A549 (cell line): ENCODE measurements around the gene PARP9. TPM values are rescaled to one million over a fixed set of nuclear protein-coding genes. Genes with fewer than 3 reads are reported as not detected.
"Not testable (repeated sequence)": the region's sequence is repeated elsewhere in the genome, so short reads cannot be mapped to it uniquely, and the experiment has no call there.

ENCODE experiments used
- ATAC-seq, 2 experiments: fragments of 200-7000 bp in 1 of 2; fragments of >200 bp in 1 of 2; cut with Nextera tagmentation in 1 of 2; cut with Tn5 transposase in 1 of 2; 3 replicates each; pipeline versions ENCODE4 v1.8.0 to v1.9.1; 2018 to 2020; ENCODE audit warnings: mild to moderate bottlenecking in 1 of 2, moderate library complexity in 1 of 2
- CTCF ChIA-PET: fragments of 300-600 bp; sonication (Branson Sonifier 250); formaldehyde crosslinking; extraction: SDS; loops from one replicate; lab custom pipeline; 2021; ENCODE audit warnings: antibody characterized with exemption, inconsistent platforms; lab: Yijun Ruan, JAX
- POLR2A ChIA-PET: fragments of 350-600 bp; formaldehyde crosslinking; extraction: SDS; loops from one replicate; lab custom pipeline; 2021; ENCODE audit warnings: antibody characterized with exemption, inconsistent platforms; lab: Yijun Ruan, JAX
- DNase-seq, 2 experiments: peaks; one replicate each; pipeline versions ENCODE4 v3.0.0 to v3.0.0-alpha.2; 2011 to 2016; ENCODE audit warnings: low read depth in 1 of 2, low spot score in 1 of 2
- FAIRE-seq: peaks from 2 replicates; lab custom pipeline; 2011; peaks lifted over from hg19 to GRCh38; lab: Jason Lieb, UNC
- H3K27ac ChIP-seq, 2 experiments: fragments of >200 bp; sonication (Bioruptor Twin); formaldehyde crosslinking; 3 replicates each; pipeline ENCODE4 v1.5.1; 2016 to 2017
- H3K4me1 ChIP-seq: fragments of >200 bp; sonication (Bioruptor Twin); formaldehyde crosslinking; 3 replicates; pipeline ENCODE4 v1.6.1; 2016
- H3K4me2 ChIP-seq: fragments of >200 bp; sonication (Bioruptor Twin); formaldehyde crosslinking; 3 replicates; pipeline ENCODE4 v1.6.1; 2016
- H3K4me3 ChIP-seq: fragments of >200 bp; sonication (Bioruptor Twin); formaldehyde crosslinking; 3 replicates; pipeline ENCODE4 v1.5.1; 2016
- H3K9me3 ChIP-seq: fragments of >200 bp; sonication (Bioruptor Twin); formaldehyde crosslinking; 3 replicates; pipeline ENCODE4 v1.6.1; 2016
- CBX8 ChIP-seq: fragments of 200-600 bp; sonication (generic); IDR thresholded peaks from 2 replicates; pipeline ENCODE4 v1.6.1; 2016
- CHD4 ChIP-seq: fragments of 200-600 bp; sonication (generic); IDR thresholded peaks from 2 replicates; pipeline ENCODE4 v1.6.1; 2016; ENCODE audit warnings: antibody characterized with exemption, mild to moderate bottlenecking, borderline replicate concordance
- EHF ChIP-seq: fragments of 250-450 bp; sonication (Bioruptor Pico); IDR thresholded peaks from 2 replicates; pipeline ENCODE4 v1.5.0; 2020; ENCODE audit warnings: mild to moderate bottlenecking
- ESRRA ChIP-seq: fragments of 150-350 bp; IDR thresholded peaks from 2 replicates; pipeline ENCODE4 v1.6.1; 2014; ENCODE audit warnings: mild to moderate bottlenecking, low read length, borderline replicate concordance
- FOSL2 ChIP-seq, 2 experiments: fragments of 450-650 bp in 1 of 2; fragments of >200 bp in 1 of 2; sonication (Bioruptor Twin) in 1 of 2; formaldehyde crosslinking; IDR thresholded peaks; 2 replicates each; pipeline versions ENCODE4 v1.5.0 to v1.6.1; 2016 to 2020; ENCODE audit warnings: mild to moderate bottlenecking in 1 of 2, moderate library complexity in 1 of 2
- HDAC2 ChIP-seq: fragments of 200-600 bp; sonication (generic); IDR thresholded peaks from 2 replicates; pipeline ENCODE4 v1.6.1; 2016
- HOXA7 ChIP-seq: fragments of 250-450 bp; sonication (Bioruptor Pico); IDR thresholded peaks from 2 replicates; pipeline ENCODE4 v1.5.0; 2020; ENCODE audit warnings: mild to moderate bottlenecking, moderate library complexity
- HOXB5 ChIP-seq: fragments of 250-450 bp; sonication (Bioruptor Pico); IDR thresholded peaks from 2 replicates; pipeline ENCODE4 v1.5.0; 2020; ENCODE audit warnings: mild to moderate bottlenecking, moderate library complexity
- JUN ChIP-seq, 2 experiments: fragments of >200 bp; sonication (Bioruptor Twin); formaldehyde crosslinking; IDR thresholded peaks; 2 replicates in 1 of 2; 3 replicates in 1 of 2; pipeline ENCODE4 v1.6.1; 2016 to 2017
- KDM1A ChIP-seq: fragments of 200-600 bp; sonication (generic); IDR thresholded peaks from 2 replicates; pipeline ENCODE4 v1.6.1; 2016; ENCODE audit warnings: low read depth, mild to moderate bottlenecking
- MAZ ChIP-seq: fragments of 150-350 bp; IDR thresholded peaks from 2 replicates; pipeline ENCODE4 v1.6.1; 2014; ENCODE audit warnings: antibody characterized with exemption, low read depth, low read length, borderline replicate concordance
- NFE2L2 ChIP-seq: fragments of 150-350 bp; conservative IDR thresholded peaks from 2 replicates; pipeline ENCODE4 v1.6.1; 2014; ENCODE audit warnings: low read length
- POLR2A ChIP-seq: IDR thresholded peaks from 2 replicates; pipeline ENCODE4 v1.6.1; 2012; ENCODE audit warnings: mild to moderate bottlenecking, low read length
- RAD21 ChIP-seq, 2 experiments: fragments of >200 bp in 1 of 2; sonication (Bioruptor Twin) in 1 of 2; formaldehyde crosslinking in 1 of 2; IDR thresholded peaks in 1 of 2; conservative IDR thresholded peaks in 1 of 2; 2 replicates in 1 of 2; 3 replicates in 1 of 2; pipeline ENCODE4 v1.6.1; 2012 to 2018; ENCODE audit warnings: inconsistent platforms in 1 of 2
- RFX5 ChIP-seq: fragments of 450-650 bp; IDR thresholded peaks from 2 replicates; pipeline ENCODE4 v1.7.1; 2014; ENCODE audit warnings: antibody characterized with exemption, mild to moderate bottlenecking, moderate library complexity
- SMC3 ChIP-seq: fragments of >200 bp; sonication (Bioruptor Twin); formaldehyde crosslinking; IDR thresholded peaks from 3 replicates; pipeline ENCODE4 v1.6.1; 2018; ENCODE audit warnings: inconsistent platforms
- TP53 ChIP-seq: fragments of 250-450 bp; sonication (Bioruptor Pico); IDR thresholded peaks from 2 replicates; pipeline ENCODE4 v1.5.0; 2021; ENCODE audit warnings: mild to moderate bottlenecking, moderate library complexity
- ZFP36 ChIP-seq: fragments of 450-650 bp; IDR thresholded peaks from 2 replicates; pipeline ENCODE4 v1.6.1; 2014; ENCODE audit warnings: borderline replicate concordance; ENCODE audit not compliant: partially characterized antibody
- ZNF302 ChIP-seq: fragments of 250-450 bp; sonication (Bioruptor Pico); IDR thresholded peaks from 2 replicates; pipeline ENCODE4 v1.9.0; 2021; ENCODE audit warnings: inconsistent platforms, mild to moderate bottlenecking, moderate library complexity
- WGBS: methylation state at CpG from one replicate; pipeline ENCODE4 v1.1.6; 2017; ENCODE audit errors: missing lambda C conversion rate; 5-methylcytosine and 5-hydroxymethylcytosine counted together
- polyA plus RNA-seq, 4 experiments: library from polyadenylated mRNA; depleted of rRNA in 3 of 4; stranded (reverse); fragments of >200 nt; fragmentation: RNase III in 1 of 4; extraction: RNeasy Plus Mini Kit Qiagen cat#74134 plus additional on column Dnase treatment in 1 of 4; gene quantifications; 2 replicates in 3 of 4; 3 replicates in 1 of 4; pipeline ENCODE4 v1.2.3, GENCODE V29; 2011 to 2017
- TF ChIP-seq, protein P1 (sequence below): fragments of 250-450 bp; sonication (Bioruptor Pico); IDR thresholded peaks from 2 replicates; pipeline ENCODE4 v1.5.0; 2020; ENCODE audit warnings: low read depth, mild to moderate bottlenecking, moderate library complexity
- TF ChIP-seq, protein P2 (sequence below): IDR thresholded peaks from 2 replicates; pipeline ENCODE4 v1.6.1; 2012
- TF ChIP-seq, protein P3 (sequence below): fragments of 150-350 bp; IDR thresholded peaks from 2 replicates; pipeline ENCODE4 v1.6.1; 2014; ENCODE audit warnings: low read depth, mild to moderate bottlenecking, low read length

The PARP9 gene
- polyA plus RNA-seq, 2 of the 4 experiments (the other 2 are of a cell fraction) = 4.5 to 12.6 TPM

DNA sequence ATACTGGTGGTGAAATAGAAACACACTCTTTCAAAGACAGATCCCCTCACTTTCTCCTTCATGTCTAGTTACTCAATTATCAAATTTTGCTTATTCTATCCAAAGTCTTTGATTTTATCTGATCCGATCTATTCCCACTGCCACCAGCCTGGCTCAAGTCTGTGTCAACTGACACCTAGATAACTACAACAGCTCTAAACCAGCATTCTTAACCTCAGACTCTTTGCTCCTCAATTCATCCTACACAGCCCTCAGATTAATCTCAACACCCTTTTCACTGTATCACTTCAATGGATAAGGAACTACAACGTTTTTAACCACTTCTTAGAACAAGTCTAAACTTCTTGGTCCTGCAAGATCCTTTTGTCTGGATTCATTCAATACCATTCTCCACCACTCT, 58.4 kb downstream of the PARP9 start (continued):
- TF ChIP-seq RAD21 (conservative IDR thresholded peaks at IDR 0.05 in 1 of 2, IDR thresholded peaks at IDR 0.05 in 1 of 2) = no peak
- TF ChIP-seq ESRRA = no peak
- TF ChIP-seq NFE2L2 = no peak
- TF ChIP-seq, protein P1, sequence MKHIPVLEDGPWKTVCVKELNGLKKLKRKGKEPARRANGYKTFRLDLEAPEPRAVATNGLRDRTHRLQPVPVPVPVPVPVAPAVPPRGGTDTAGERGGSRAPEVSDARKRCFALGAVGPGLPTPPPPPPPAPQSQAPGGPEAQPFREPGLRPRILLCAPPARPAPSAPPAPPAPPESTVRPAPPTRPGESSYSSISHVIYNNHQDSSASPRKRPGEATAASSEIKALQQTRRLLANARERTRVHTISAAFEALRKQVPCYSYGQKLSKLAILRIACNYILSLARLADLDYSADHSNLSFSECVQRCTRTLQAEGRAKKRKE = no peak
- no peak for TF ChIP-seq RFX5
- no peak for TF ChIP-seq KDM1A
- no peak for TF ChIP-seq HOXB5 (CRISPR knock-in tag)
- no peak for TF ChIP-seq HDAC2
- TF ChIP-seq, protein P2, sequence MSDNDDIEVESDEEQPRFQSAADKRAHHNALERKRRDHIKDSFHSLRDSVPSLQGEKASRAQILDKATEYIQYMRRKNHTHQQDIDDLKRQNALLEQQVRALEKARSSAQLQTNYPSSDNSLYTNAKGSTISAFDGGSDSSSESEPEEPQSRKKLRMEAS = no peak

DNA sequence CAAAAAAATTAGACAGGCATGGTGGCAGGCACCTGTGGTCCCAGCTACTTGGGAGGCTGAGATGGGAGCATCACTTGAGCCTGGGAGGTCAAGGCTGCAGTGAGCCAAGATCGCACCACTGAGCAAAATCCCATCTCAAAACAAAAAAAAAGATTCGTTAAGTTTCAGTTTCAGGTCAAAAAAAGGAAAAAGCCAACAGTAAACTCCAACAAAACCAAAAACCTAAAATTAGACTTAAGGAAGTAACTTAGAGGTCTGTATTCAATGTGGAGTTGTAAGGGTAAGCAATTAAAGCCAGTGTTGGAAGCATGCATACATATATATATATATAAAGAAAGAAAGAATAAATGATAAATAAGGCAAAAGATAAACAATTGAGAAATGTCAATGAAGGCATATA, 61.2 kb downstream of the PARP9 start:
- Histone ChIP-seq H3K4me1 (peaks cover 1% of the 10 kb centered on the region; the same call in 1 of the 3 replicates), H3K4me3 (no peak overlapping the region), H3K4me2 (no peak overlapping the region), H3K9me3 (no peaks in the 10 kb centered on the region), H3K27ac (no peak overlapping the region)
- no peak for ATAC-seq
- POLR2A ChIA-PET = no interaction called here
- DNase-seq = no peak
- 93% methylated on average over 2 of the region's 2 CpGs for WGBS
- CTCF ChIA-PET = interaction anchor here (1.0 kb wide), 1 partner anchor 62 kb away, joined by 3 read pairs; no protein-coding TSS in a partner anchor
- FAIRE-seq = no peak
- TF ChIP-seq CBX8 = no peak
- no peak for TF ChIP-seq JUN (IDR thresholded peaks at IDR 0.05)

DNA sequence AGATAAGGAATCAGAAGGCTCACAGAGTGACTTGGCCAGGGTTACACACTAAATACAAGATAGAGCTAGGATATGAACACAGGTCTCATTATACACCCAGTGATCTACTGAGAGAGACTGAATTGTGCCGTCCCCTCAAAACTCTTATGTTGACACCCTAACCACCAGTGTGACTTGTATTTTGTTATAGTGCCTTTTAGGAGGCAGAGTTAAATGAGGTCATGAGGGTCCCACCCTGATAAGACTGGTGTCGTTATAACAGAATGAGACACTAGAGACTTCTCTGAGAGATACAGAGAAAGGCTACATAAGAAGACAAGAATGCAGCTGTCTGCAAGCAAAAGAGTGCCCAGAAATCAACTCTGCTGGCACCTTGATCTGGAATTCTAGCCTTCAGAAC, 62.0 kb downstream of the PARP9 start:
- ATAC-seq = no peak
- FAIRE-seq = no peak
- Histone ChIP-seq H3K4me3 (no peak overlapping the region), H3K4me2 (no peak overlapping the region), H3K9me3 (no peaks in the 10 kb centered on the region), H3K4me1 (peaks cover 7% of the 10 kb centered on the region; the same call in 1 of the 3 replicates), H3K27ac (no peak overlapping the region)
- no peak for DNase-seq
- TF ChIP-seq ZNF302 (CRISPR knock-in tag) (no peak), MAZ (no peak), TP53 (CRISPR knock-in tag) (no peak), HOXB5 (CRISPR knock-in tag) (no peak), ZFP36 (no peak), CHD4 (no peak), SMC3 (no peak), EHF (no peak)
- ChIA-PET CTCF (interaction anchor here (1.0 kb wide), 1 partner anchor 61 kb away, joined by 3 read pairs; no protein-coding TSS in a partner anchor), POLR2A (no interaction called here)
- 76% methylated on average over 2 of the region's 2 CpGs for WGBS

DNA sequence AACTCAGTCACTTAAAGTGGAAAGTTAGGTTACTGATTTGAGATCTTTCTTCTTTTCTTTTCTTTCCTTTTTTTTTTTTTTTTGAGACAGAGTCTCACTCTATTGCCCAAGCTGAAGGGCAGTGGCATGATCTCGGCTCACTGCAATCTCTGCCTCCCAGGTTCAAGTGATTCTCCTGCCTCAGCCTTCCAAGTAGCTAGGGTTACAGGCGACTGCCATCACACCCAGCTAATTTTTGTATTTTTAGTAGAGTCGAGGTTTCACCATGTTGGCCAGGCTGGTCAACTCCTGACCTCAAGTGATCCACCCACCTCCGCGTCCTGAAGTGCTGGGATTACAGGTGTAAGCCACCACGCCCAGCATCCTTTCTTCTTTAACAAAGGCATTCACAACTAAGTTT, 63.1 kb downstream of the PARP9 start:
- H3K4me2 ChIP-seq, DNase-seq, H3K4me1 ChIP-seq, H3K4me3 ChIP-seq, H3K9me3 ChIP-seq, POLR2A ChIA-PET, H3K27ac ChIP-seq, ATAC-seq, CTCF ChIA-PET, FAIRE-seq: not testable (repeated sequence)
- WGBS = 86% methylated on average over 6 of the region's 6 CpGs

DNA sequence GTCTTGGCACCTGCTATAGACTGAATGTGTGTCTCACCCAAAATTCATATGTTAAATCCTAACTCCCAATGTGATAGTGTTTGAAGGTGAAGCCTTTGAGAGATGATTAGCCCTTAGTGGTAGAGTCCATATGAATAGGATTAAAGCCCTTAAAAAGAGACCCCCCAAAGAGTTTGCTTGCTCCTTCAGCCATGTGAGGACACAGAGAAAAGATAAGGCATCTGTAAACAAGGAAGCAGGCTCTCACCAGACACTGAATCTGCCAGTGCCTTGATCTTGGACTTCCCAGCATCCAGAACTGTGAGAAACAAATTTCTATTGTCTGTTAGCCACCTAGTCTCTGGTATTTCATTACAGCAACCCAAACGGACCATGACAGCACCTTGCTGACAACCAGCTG, 65.9 kb downstream of the PARP9 start:
- DNase-seq (no peak), ATAC-seq (no peak), FAIRE-seq (no peak)
- TF ChIP-seq NFE2L2 = no peak
- TF ChIP-seq, protein P3, sequence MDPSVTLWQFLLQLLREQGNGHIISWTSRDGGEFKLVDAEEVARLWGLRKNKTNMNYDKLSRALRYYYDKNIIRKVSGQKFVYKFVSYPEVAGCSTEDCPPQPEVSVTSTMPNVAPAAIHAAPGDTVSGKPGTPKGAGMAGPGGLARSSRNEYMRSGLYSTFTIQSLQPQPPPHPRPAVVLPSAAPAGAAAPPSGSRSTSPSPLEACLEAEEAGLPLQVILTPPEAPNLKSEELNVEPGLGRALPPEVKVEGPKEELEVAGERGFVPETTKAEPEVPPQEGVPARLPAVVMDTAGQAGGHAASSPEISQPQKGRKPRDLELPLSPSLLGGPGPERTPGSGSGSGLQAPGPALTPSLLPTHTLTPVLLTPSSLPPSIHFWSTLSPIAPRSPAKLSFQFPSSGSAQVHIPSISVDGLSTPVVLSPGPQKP = no peak
- no peak for TF ChIP-seq RFX5
- TF ChIP-seq POLR2A = no peak
- no peak for TF ChIP-seq FOSL2 (IDR thresholded peaks at IDR 0.05)
- no peak for TF ChIP-seq FOSL2 (CRISPR knock-in tag; IDR thresholded peaks at IDR 0.05)
- TF ChIP-seq HOXA7 (CRISPR knock-in tag) = no peak
- no peak overlapping the region for H3K27ac ChIP-seq
- ChIA-PET POLR2A (no interaction called here), CTCF (interaction anchor here (0.9 kb wide), 1 partner anchor 105 kb away, joined by 3 read pairs; no protein-coding TSS in a partner anchor)
- no peak overlapping the region for H3K4me3 ChIP-seq
- WGBS = 28% methylated on average over 1 of the region's 1 CpG
- no peak overlapping the region for H3K4me2 ChIP-seq
- peaks cover 7% of the 10 kb centered on the region; the same call in 1 of the 3 replicates for H3K4me1 ChIP-seq
- no peaks in the 10 kb centered on the region for H3K9me3 ChIP-seq
